GM23338 (cell line): ENCODE results near the gene EXOC3. TPM values are rescaled to one million over a fixed set of nuclear protein-coding genes. Genes with fewer than 3 reads are reported as not detected.

Experiments
- ATAC-seq: fragments of 200-7000 bp; cut with Tn5 transposase; 3 replicates; pipeline ENCODE4 v1.9.1; 2020
- DNase-seq: peaks from one replicate; pipeline ENCODE4 v3.0.0-alpha.2; 2015; ENCODE audit warnings: low spot score
- H2AFZ ChIP-seq: fragments of 200-600 bp; sonication (generic); 2 replicates; pipeline ENCODE4 v1.8.0; 2016; ENCODE audit warnings: antibody characterized with exemption, mild to moderate bottlenecking, moderate library complexity
- H3F3A ChIP-seq: fragments of 200-600 bp; sonication (generic); replicated peaks from 2 replicates; pipeline ENCODE4 v1.8.0; 2017; ENCODE audit warnings: antibody characterized with exemption, mixed run types, low read depth
- H3K27ac ChIP-seq: fragments of 200-600 bp; sonication (generic); 2 replicates; pipeline ENCODE4 v1.6.1; 2016; ENCODE audit warnings: low read depth
- H3K27me3 ChIP-seq: fragments of 200-600 bp; sonication (generic); 2 replicates; pipeline ENCODE4 v1.8.0; 2016; ENCODE audit warnings: mild to moderate bottlenecking, mixed run types, moderate library complexity; ENCODE audit not compliant: insufficient read depth
- H3K36me3 ChIP-seq: fragments of 200-600 bp; sonication (generic); 2 replicates; pipeline ENCODE4 v1.8.0; 2016; ENCODE audit warnings: mild to moderate bottlenecking; ENCODE audit not compliant: insufficient read depth
- H3K4me1 ChIP-seq: fragments of 200-600 bp; sonication (generic); 2 replicates; pipeline ENCODE4 v1.8.0; 2016; ENCODE audit warnings: mild to moderate bottlenecking, moderate library complexity; ENCODE audit not compliant: insufficient read depth
- H3K4me2 ChIP-seq: fragments of 200-600 bp; sonication (generic); 2 replicates; pipeline ENCODE4 v1.7.1; 2017; ENCODE audit warnings: mixed run types
- H3K4me3 ChIP-seq: fragments of 200-600 bp; sonication (generic); 2 replicates; pipeline ENCODE4 v1.6.1; 2016; ENCODE audit warnings: mixed run types
- H3K79me2 ChIP-seq: fragments of 200-600 bp; sonication (generic); replicated peaks from 2 replicates; pipeline ENCODE4 v1.8.0; 2017; ENCODE audit warnings: mild to moderate bottlenecking; ENCODE audit not compliant: insufficient read depth
- H3K9me2 ChIP-seq: fragments of 200-600 bp; sonication (generic); 2 replicates; pipeline ENCODE4 v1.8.0; 2017; ENCODE audit not compliant: insufficient read depth
- H4K20me1 ChIP-seq: fragments of 200-600 bp; sonication (generic); replicated peaks from 2 replicates; pipeline ENCODE4 v1.8.0; 2017; ENCODE audit warnings: mild to moderate bottlenecking; ENCODE audit not compliant: insufficient read depth
- H3K27ac Mint-ChIP-seq: 2 replicates; pipeline ENCODE4 v1.8.0; 2020; ENCODE audit warnings: inconsistent platforms, mild to moderate bottlenecking, moderate library complexity, mixed read lengths
- H3K27me3 Mint-ChIP-seq: 3 replicates; pipeline ENCODE4 v1.8.0; 2022; ENCODE audit warnings: low read depth, mild to moderate bottlenecking, moderate library complexity, mixed read lengths, inconsistent platforms; ENCODE audit not compliant: insufficient read depth, poor library complexity
- H3K36me3 Mint-ChIP-seq: 3 replicates; pipeline ENCODE4 v1.8.0; 2021; ENCODE audit warnings: low read depth, mild to moderate bottlenecking, inconsistent platforms, moderate library complexity, mixed read lengths
- H3K4me1 Mint-ChIP-seq: 3 replicates; pipeline ENCODE4 v1.8.0; 2020; ENCODE audit warnings: mild to moderate bottlenecking, inconsistent platforms, mixed read lengths
- H3K4me3 Mint-ChIP-seq: 3 replicates; pipeline ENCODE4 v1.8.0; 2021; ENCODE audit warnings: moderate library complexity, mild to moderate bottlenecking, inconsistent platforms, mixed read lengths
- H3K9me3 Mint-ChIP-seq: 3 replicates; pipeline ENCODE4 v1.8.0; 2020; ENCODE audit warnings: moderate library complexity, mild to moderate bottlenecking, inconsistent platforms, mixed read lengths
- CREB1 ChIP-seq: fragments of 250-450 bp; sonication (Bioruptor Pico); IDR thresholded peaks from 2 replicates; pipeline ENCODE4 v1.5.0; 2020; ENCODE audit warnings: low read depth, mild to moderate bottlenecking, moderate library complexity
- EZH2 ChIP-seq: fragments of 200-600 bp; sonication (generic); IDR thresholded peaks from one replicate; pipeline ENCODE4 v1.8.0; 2017; ENCODE audit warnings: antibody characterized with exemption, mild to moderate bottlenecking, low read depth; ENCODE audit not compliant: unreplicated experiment
- EZH2phosphoT487 ChIP-seq: fragments of 200-600 bp; sonication (generic); IDR thresholded peaks from one replicate; pipeline ENCODE4 v1.8.1; 2018; ENCODE audit warnings: antibody characterized with exemption; ENCODE audit not compliant: unreplicated experiment
- JUNB ChIP-seq: IDR thresholded peaks from one replicate; pipeline ENCODE4 v1.6.1; 2016; ENCODE audit warnings: antibody characterized with exemption; ENCODE audit not compliant: unreplicated experiment
- NANOG ChIP-seq: IDR thresholded peaks from 2 replicates; pipeline ENCODE4 v1.6.1; 2016; ENCODE audit warnings: antibody characterized with exemption, borderline replicate concordance
- POLR2AphosphoS5 ChIP-seq: IDR thresholded peaks from 2 replicates; pipeline ENCODE4 v1.6.1; 2016; ENCODE audit warnings: antibody characterized with exemption, low read depth
- ZNF114 ChIP-seq: fragments of 250-450 bp; sonication (Bioruptor Pico); IDR thresholded peaks from 2 replicates; pipeline ENCODE4 v1.5.0; 2020; ENCODE audit warnings: mild to moderate bottlenecking, moderate library complexity
- ZNF331 ChIP-seq: fragments of 250-450 bp; sonication (Bioruptor Pico); IDR thresholded peaks from 2 replicates; pipeline ENCODE4 v1.5.0; 2020; ENCODE audit warnings: low read depth, mild to moderate bottlenecking, moderate library complexity
- polyA plus RNA-seq: library from polyadenylated mRNA; unstranded; fragments of >200 nt; fragmentation: Nextera tagmentation; extraction: Ambion mirVana; gene quantifications from 2 replicates; pipeline ENCODE4 v1.2.1, GENCODE V29; 2016
- total RNA-seq: library from RNA; depleted of rRNA; stranded (reverse); fragments of >200 nt; shearing (Covaris generic); gene quantifications from 2 replicates; pipeline ENCODE4 v1.2.3, GENCODE V29; 2014
- TF ChIP-seq, protein P1 (sequence below): IDR thresholded peaks from 2 replicates; pipeline ENCODE4 v1.6.1; 2016; ENCODE audit warnings: antibody characterized with exemption
- TF ChIP-seq, protein P2 (sequence below): fragments of 250-450 bp; sonication (Bioruptor Pico); IDR thresholded peaks from 2 replicates; pipeline ENCODE4 v1.5.0; 2020; ENCODE audit warnings: mild to moderate bottlenecking, moderate library complexity

EXOC3 gene
- total and polyA plus RNA-seq, 2 experiments from 2014 or later, result 13.4 to 31.6 TPM

DNA sequence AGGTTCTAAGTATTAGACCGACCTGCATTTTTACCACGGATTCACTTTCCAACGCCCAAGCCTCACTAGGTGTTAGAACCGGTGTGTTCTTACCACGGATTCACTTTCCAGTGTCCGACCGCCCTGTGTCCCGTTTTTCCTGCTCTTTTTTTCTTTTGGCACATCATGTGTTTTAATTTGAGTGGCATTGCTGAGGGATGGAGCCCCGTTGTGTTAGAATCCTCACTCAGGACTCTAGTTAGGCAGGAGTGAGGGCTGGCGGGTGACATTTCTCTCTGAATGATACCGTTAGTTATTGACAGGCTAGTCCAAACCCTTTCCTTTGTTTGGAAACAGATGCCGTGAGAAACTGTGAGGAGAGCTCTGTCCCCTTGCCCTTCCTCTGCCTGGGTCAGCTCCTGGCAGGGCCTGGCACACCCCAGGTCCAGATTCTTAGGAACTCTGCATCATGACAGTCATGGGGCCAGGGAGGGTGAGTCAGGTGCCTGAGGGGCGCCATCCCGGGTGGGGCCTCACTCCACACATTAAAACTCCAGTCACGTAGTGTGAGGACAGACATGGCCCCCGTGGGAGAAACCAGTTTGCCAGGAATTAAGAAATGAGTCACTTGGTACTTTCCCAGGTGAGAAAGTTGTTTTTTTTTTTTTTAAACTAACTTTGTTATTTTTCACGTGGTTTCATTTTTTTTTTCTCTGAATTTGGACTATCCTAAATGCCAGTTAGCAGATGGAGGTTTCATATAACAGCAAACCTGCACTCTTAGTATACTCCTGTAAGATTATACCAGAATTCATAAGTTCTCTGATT, 15.8 kb downstream of the EXOC3 start:
- Histone ChIP-seq H3K27me3 (no peaks in the 10 kb centered on the region), H3K9me2 (no peaks in the 10 kb centered on the region), H3K36me3 (peaks cover 20% of the 10 kb centered on the region; the same call in 1 of the 2 replicates), H3K79me2 (peaks cover 17% of the 10 kb centered on the region), H3K27ac (no peak overlapping the region), H4K20me1 (no peaks in the 10 kb centered on the region), H3K4me3 (no peak overlapping the region), H3K4me2 (no peak overlapping the region), H3F3A (no peaks in the 10 kb centered on the region), H3K4me1 (peaks cover 4% of the 10 kb centered on the region), H2AFZ (no peak overlapping the region)
- Mint-ChIP-seq H3K4me1 (peaks cover 14% of the 10 kb centered on the region), H3K4me3 (no peak overlapping the region; the same call in 2 of the 3 replicates), H3K9me3 (no peaks in the 10 kb centered on the region), H3K27ac (no peak overlapping the region), H3K36me3 (peaks cover 53% of the 10 kb centered on the region), H3K27me3 (no peaks in the 10 kb centered on the region)
- ATAC-seq (no peak), DNase-seq (no peak)
- TF ChIP-seq EZH2phosphoT487, result no peak
- TF ChIP-seq, protein P1, sequence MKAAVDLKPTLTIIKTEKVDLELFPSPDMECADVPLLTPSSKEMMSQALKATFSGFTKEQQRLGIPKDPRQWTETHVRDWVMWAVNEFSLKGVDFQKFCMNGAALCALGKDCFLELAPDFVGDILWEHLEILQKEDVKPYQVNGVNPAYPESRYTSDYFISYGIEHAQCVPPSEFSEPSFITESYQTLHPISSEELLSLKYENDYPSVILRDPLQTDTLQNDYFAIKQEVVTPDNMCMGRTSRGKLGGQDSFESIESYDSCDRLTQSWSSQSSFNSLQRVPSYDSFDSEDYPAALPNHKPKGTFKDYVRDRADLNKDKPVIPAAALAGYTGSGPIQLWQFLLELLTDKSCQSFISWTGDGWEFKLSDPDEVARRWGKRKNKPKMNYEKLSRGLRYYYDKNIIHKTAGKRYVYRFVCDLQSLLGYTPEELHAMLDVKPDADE, result no peak
- no peak for TF ChIP-seq JUNB
- TF ChIP-seq CREB1 (CRISPR knock-in tag), result no peak
- no peak for TF ChIP-seq EZH2
- TF ChIP-seq NANOG, result no peak
- TF ChIP-seq, protein P2, sequence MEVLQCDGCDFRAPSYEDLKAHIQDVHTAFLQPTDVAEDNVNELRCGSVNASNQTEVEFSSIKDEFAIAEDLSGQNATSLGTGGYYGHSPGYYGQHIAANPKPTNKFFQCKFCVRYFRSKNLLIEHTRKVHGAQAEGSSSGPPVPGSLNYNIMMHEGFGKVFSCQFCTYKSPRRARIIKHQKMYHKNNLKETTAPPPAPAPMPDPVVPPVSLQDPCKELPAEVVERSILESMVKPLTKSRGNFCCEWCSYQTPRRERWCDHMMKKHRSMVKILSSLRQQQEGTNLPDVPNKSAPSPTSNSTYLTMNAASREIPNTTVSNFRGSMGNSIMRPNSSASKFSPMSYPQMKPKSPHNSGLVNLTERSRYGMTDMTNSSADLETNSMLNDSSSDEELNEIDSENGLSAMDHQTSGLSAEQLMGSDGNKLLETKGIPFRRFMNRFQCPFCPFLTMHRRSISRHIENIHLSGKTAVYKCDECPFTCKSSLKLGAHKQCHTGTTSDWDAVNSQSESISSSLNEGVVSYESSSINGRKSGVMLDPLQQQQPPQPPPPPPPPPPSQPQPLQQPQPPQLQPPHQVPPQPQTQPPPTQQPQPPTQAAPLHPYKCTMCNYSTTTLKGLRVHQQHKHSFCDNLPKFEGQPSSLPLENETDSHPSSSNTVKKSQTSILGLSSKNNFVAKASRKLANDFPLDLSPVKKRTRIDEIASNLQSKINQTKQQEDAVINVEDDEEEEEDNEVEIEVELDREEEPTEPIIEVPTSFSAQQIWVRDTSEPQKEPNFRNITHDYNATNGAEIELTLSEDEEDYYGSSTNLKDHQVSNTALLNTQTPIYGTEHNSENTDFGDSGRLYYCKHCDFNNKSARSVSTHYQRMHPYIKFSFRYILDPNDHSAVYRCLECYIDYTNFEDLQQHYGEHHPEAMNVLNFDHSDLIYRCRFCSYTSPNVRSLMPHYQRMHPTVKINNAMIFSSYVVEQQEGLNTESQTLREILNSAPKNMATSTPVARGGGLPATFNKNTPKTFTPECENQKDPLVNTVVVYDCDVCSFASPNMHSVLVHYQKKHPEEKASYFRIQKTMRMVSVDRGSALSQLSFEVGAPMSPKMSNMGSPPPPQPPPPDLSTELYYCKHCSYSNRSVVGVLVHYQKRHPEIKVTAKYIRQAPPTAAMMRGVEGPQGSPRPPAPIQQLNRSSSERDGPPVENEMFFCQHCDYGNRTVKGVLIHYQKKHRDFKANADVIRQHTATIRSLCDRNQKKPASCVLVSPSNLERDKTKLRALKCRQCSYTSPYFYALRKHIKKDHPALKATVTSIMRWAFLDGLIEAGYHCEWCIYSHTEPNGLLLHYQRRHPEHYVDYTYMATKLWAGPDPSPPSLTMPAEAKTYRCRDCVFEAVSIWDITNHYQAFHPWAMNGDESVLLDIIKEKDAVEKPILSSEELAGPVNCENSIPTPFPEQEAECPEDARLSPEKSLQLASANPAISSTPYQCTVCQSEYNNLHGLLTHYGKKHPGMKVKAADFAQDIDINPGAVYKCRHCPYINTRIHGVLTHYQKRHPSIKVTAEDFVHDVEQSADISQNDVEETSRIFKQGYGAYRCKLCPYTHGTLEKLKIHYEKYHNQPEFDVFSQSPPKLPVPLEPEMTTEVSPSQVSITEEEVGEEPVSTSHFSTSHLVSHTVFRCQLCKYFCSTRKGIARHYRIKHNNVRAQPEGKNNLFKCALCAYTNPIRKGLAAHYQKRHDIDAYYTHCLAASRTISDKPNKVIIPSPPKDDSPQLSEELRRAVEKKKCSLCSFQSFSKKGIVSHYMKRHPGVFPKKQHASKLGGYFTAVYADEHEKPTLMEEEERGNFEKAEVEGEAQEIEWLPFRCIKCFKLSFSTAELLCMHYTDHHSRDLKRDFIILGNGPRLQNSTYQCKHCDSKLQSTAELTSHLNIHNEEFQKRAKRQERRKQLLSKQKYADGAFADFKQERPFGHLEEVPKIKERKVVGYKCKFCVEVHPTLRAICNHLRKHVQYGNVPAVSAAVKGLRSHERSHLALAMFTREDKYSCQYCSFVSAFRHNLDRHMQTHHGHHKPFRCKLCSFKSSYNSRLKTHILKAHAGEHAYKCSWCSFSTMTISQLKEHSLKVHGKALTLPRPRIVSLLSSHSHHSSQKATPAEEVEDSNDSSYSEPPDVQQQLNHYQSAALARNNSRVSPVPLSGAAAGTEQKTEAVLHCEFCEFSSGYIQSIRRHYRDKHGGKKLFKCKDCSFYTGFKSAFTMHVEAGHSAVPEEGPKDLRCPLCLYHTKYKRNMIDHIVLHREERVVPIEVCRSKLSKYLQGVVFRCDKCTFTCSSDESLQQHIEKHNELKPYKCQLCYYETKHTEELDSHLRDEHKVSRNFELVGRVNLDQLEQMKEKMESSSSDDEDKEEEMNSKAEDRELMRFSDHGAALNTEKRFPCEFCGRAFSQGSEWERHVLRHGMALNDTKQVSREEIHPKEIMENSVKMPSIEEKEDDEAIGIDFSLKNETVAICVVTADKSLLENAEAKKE (CRISPR knock-in tag), result no peak
- TF ChIP-seq ZNF331, result no peak
- TF ChIP-seq ZNF114 (CRISPR knock-in tag), result no peak
- TF ChIP-seq POLR2AphosphoS5, result no peak
